ENCODE results near the gene SPDYE18.
"Not testable (repeated sequence)": the region's sequence is repeated elsewhere in the genome, so short reads cannot be mapped to it uniquely, and the experiment has no call there.

The SPDYE18 gene

DNA sequence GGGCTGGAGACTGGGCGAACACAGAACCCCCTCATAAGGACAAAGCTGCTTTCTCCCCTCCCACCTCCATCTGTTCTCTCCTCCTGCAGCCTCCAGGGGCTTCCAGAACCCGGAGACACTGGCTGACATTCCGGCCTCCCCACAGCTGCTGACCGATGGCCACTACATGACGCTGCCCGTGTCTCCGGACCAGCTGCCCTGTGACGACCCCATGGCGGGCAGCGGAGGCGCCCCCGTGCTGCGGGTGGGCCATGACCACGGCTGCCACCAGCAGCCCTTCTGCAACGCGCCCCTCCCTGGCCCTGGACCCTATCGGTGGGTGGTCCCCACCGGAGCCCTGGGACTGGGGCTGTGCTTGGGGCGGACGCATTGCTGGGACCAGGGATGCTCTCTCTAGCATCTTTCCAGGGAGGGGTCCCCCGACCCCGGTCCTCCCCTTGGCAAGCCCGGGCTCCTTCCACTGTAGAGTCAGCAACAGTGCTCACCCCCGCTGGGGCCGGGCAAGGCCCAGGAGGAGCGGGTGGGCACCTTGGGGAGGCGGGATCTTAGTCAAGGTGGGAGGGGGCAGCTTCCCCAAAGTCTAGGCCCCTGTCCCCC, 56.8 kb downstream of the SPDYE18 start:
- DNase-seq (ENCODE audit: low spot score): not testable (repeated sequence)

DNA sequence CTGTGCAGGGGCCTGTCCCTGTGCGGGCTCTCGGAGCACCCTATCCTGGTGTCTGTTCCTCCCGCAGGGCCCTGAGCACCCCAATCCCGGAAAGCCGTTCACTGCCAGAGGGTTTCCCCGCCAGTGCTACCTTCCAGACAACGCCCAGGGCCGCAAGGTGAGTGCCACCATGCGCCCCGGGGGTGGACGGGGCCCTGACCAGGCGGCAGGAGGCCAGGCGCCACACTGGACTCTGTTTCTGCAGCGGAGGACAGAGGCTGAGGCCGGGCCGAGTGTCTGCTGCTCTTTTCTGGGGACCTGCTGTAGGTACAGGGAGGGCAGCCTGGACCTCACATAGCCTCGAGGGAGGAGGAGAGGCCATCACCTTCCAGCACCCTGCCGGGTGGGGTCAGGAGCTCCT, 58.2 kb downstream of the SPDYE18 start:
- not testable (repeated sequence) for DNase-seq (ENCODE audit: low spot score)

DNA sequence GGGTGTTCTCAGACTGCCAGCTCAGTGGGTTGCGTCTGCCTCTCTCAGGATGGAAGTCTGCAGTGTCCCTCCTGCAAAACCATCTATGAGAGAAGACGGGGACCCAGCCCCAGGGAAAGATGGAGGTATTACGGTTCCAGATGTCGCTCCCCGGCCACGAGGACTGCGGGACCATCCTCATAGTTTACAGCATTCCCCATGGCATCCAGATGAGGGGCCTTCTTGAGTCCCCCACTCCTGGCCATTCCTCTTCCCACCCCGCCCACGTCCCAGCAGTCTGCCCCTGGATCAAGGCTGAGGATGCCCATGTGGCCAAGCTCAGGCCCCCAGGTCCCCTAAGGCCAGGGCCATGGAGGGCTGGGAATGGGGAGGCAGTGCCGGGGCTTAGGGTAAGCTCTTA, 59.1 kb downstream of the SPDYE18 start:
- not testable (repeated sequence) for DNase-seq (ENCODE audit: low spot score)

DNA sequence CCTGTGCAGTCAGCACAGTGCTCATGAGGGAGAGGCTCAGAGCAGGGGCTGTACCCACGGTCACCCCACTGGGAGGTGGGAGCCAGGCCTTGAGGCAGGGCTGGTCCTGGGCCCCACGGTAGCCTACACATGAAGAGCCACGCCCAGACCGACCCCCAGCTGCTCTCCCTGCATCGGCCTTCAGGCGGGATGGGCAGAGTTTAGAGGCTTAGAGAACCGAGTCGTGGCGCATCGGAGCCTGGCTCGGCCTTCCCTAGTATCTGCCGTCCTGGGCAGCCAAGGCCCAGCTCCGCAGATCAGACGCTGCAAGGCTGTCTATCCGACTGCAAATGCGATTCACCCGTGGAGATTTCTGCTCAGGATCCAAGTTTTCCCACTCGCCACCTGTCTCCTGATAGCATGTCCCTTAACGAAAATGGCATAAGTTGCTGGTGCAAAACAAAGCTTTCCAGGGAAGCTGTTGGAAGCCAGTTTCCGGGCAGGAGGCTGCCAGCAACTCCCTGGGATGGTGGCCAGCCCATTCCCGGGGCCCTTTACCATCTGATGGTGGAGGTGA, 59.6 kb downstream of the SPDYE18 start:
- not testable (repeated sequence) for DNase-seq (ENCODE audit: low spot score)

DNA sequence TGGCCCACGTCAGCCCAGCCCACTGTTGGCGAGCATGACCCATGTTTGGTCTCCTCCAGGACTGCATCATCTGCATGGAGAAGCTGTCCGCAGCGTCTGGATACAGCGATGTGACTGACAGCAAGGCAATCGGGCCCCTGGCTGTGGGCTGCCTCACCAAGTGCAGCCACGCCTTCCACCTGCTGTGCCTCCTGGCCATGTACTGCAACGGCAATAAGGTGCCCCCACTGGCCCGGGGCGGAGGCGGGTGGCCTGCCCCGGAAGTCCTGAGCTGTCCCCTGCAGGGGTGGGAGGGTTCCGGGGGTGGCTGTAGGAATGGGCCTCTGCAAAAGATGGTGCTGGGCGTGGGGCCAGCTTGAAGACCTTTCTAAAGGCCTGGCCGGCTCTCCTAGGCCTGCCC, 60.3 kb downstream of the SPDYE18 start:
- not testable (repeated sequence) for DNase-seq (ENCODE audit: low spot score)

Data from germinal center (tissue), 1 donor.